Bladder microvascular endothelial cell (primary cell): ENCODE measurements around the gene KTN1. TPM values are rescaled to one million over a fixed set of nuclear protein-coding genes. Genes with fewer than 3 reads are reported as not detected.

Source experiments
- total RNA-seq: library from RNA; depleted of rRNA; stranded (reverse); fragments of >200 nt; gene quantifications from 2 replicates; pipeline ENCODE4 v1.2.3, GENCODE V29; 2014

KTN1 gene
- 114 and 263 TPM in 2 replicates for total RNA-seq

GRCh38 chr14:55579724-55580469, at the start of gene KTN1:
Gene KTN1, plus strand, starts transcription at chr14:55580207. Its CDS starts 31,842 bp downstream, at chr14:55612049.

Other genes with a start within 250 kb of the KTN1 start
- gene ATG14, start 168.4 kb upstream of the KTN1 start, total RNA-seq = 9.4 and 15.5 TPM in 2 replicates
- not detected in 2 replicates for gene TBPL2, start 139.6 kb upstream of the KTN1 start, total RNA-seq